Endodermal cell (in vitro differentiated cells): ENCODE measurements around the gene KLRF1. TPM values are rescaled to one million over a fixed set of nuclear protein-coding genes. Genes with fewer than 3 reads are reported as not detected.

Experiments used
- DNase-seq: peaks from one replicate; pipeline ENCODE4 v3.0.0-alpha.2; 2017
- H3K27ac ChIP-seq: 2 replicates; pipeline ENCODE4 v1.5.1; 2013; ENCODE audit warnings: mild to moderate bottlenecking, low read depth, low read length, moderate library complexity
- H3K27me3 ChIP-seq: 2 replicates; pipeline ENCODE4 v1.6.1; 2013; ENCODE audit warnings: mild to moderate bottlenecking, low read length, moderate library complexity; ENCODE audit not compliant: insufficient read depth, control insufficient read depth, poor library complexity, severe bottlenecking
- H3K36me3 ChIP-seq: 2 replicates; pipeline ENCODE4 v1.7.0; 2013; ENCODE audit warnings: mild to moderate bottlenecking, low read length, moderate library complexity; ENCODE audit not compliant: control insufficient read depth, insufficient read depth
- H3K4me1 ChIP-seq: one replicate; pipeline ENCODE4 v1.7.0; 2013; ENCODE audit warnings: low read length; ENCODE audit not compliant: control insufficient read depth, insufficient read depth
- H3K4me3 ChIP-seq: 2 replicates; pipeline ENCODE4 v1.5.1; 2013; ENCODE audit warnings: mild to moderate bottlenecking, low read length, moderate library complexity
- H3K9ac ChIP-seq: 2 replicates; pipeline ENCODE4 v1.6.1; 2013; ENCODE audit warnings: mild to moderate bottlenecking, low read length, moderate library complexity; ENCODE audit not compliant: poor library complexity, severe bottlenecking; ENCODE audit errors: extremely low read depth
- H3K9me3 ChIP-seq: 2 replicates; pipeline ENCODE4 v1.6.1; 2013; ENCODE audit warnings: mild to moderate bottlenecking, low read length, moderate library complexity; ENCODE audit not compliant: control insufficient read depth
- H3K27ac Mint-ChIP-seq: 2 replicates; pipeline ENCODE4 v1.8.0; 2020; ENCODE audit warnings: mixed read lengths
- H3K27me3 Mint-ChIP-seq: 2 replicates; pipeline ENCODE4 v1.8.0; 2021; ENCODE audit warnings: mild to moderate bottlenecking, mixed read lengths; ENCODE audit not compliant: insufficient read depth
- H3K36me3 Mint-ChIP-seq: 2 replicates; pipeline ENCODE4 v1.8.0; 2020; ENCODE audit warnings: low read depth, mixed read lengths
- H3K4me1 Mint-ChIP-seq: 2 replicates; pipeline ENCODE4 v1.8.0; 2020; ENCODE audit warnings: mixed read lengths
- H3K4me3 Mint-ChIP-seq: 2 replicates; pipeline ENCODE4 v1.8.0; 2020; ENCODE audit warnings: mild to moderate bottlenecking, moderate library complexity, mixed read lengths
- H3K9me3 Mint-ChIP-seq: 2 replicates; pipeline ENCODE4 v1.8.0; 2020; ENCODE audit warnings: mild to moderate bottlenecking, mixed read lengths
- CTCF ChIP-seq: fragments of 200-600 bp; sonication (generic); conservative IDR thresholded peaks from 2 replicates; pipeline ENCODE4 v1.5.0; 2021; ENCODE audit warnings: antibody characterized with exemption, mild to moderate bottlenecking
- WGBS, 2 experiments: methylation state at CpG; one replicate each; pipeline versions ENCODE4 v1.1.5 to v1.1.7; 2013; ENCODE audit warnings: missing lambda C conversion rate in 2 of 2, mixed read lengths in 1 of 2; ENCODE audit not compliant: insufficient coverage in 1 of 2, insufficient read length in 1 of 2; 5-methylcytosine and 5-hydroxymethylcytosine counted together
- total RNA-seq, 2 donors: library from RNA; stranded (reverse); fragmentation: NEBNext Ultra II Directional in 1 of 2; extraction: Animal tissue kit (Norgen Biotek cat#: 25700) in 1 of 2; gene quantifications; 2 replicates in 1 of 2; 3 replicates in 1 of 2; pipeline ENCODE4 v1.2.1, GENCODE V29; 2021

The KLRF1 gene
- total RNA-seq, 2 donors from 2014 or later, result not detected

- H3K36me3 Mint-ChIP-seq, result no peaks in the 10 kb centered on the region
- no peak overlapping the region for H3K27ac Mint-ChIP-seq
- no peaks in the 10 kb centered on the region for H3K9me3 ChIP-seq
- H3K4me3 Mint-ChIP-seq, result no peak overlapping the region
- H3K9ac ChIP-seq, result no peak overlapping the region
- H3K9me3 Mint-ChIP-seq, result no peaks in the 10 kb centered on the region
- no peak overlapping the region for H3K27ac ChIP-seq
- TF ChIP-seq CTCF, result no peak
- H3K27me3 Mint-ChIP-seq, result no peaks in the 10 kb centered on the region
- H3K27me3 ChIP-seq, result no peaks in the 10 kb centered on the region
- no peaks in the 10 kb centered on the region for H3K4me1 Mint-ChIP-seq
- no peak for DNase-seq
- 57 to 61% methylated on average over 3 of the region's 3 CpGs for WGBS, 2 experiments
- H3K4me1 ChIP-seq, result no peaks in the 10 kb centered on the region
- H3K36me3 ChIP-seq, result no peaks in the 10 kb centered on the region
- H3K4me3 ChIP-seq, result no peak overlapping the region
Measured at GRCh38 chr12:9808504-9808903, 18.8 kb upstream of the KLRF1 start.

- H3K36me3 ChIP-seq, result no peaks in the 10 kb centered on the region
- no peak for DNase-seq
- WGBS, 2 experiments, result 94 to 95% methylated on average over 3 to 4 of the region's 4 CpGs
- no peaks in the 10 kb centered on the region for H3K4me1 ChIP-seq
- no peak overlapping the region for H3K4me3 ChIP-seq
- Mint-ChIP-seq H3K27me3 (peaks cover 5% of the 10 kb centered on the region), H3K4me1 (peaks cover 5% of the 10 kb centered on the region), H3K4me3 (no peak overlapping the region), H3K27ac (no peak overlapping the region), H3K9me3 (no peaks in the 10 kb centered on the region), H3K36me3 (no peaks in the 10 kb centered on the region)
- no peaks in the 10 kb centered on the region for H3K27me3 ChIP-seq
- TF ChIP-seq CTCF, result no peak
- H3K9ac ChIP-seq, result no peak overlapping the region
- no peak overlapping the region for H3K27ac ChIP-seq
- no peaks in the 10 kb centered on the region for H3K9me3 ChIP-seq
Measured at GRCh38 chr12:9809338-9809737, 17.9 kb upstream of the KLRF1 start.

- Mint-ChIP-seq H3K9me3 (no peaks in the 10 kb centered on the region), H3K27ac (no peak overlapping the region), H3K27me3 (peaks cover 5% of the 10 kb centered on the region), H3K4me1 (peaks cover 5% of the 10 kb centered on the region), H3K4me3 (no peak overlapping the region), H3K36me3 (no peaks in the 10 kb centered on the region)
- no peak overlapping the region for H3K9ac ChIP-seq
- H3K36me3 ChIP-seq, result no peaks in the 10 kb centered on the region
- H3K4me3 ChIP-seq, result no peak overlapping the region
- H3K27ac ChIP-seq, result no peak overlapping the region
- H3K9me3 ChIP-seq, result no peaks in the 10 kb centered on the region
- no peaks in the 10 kb centered on the region for H3K27me3 ChIP-seq
- no peak for TF ChIP-seq CTCF
- H3K4me1 ChIP-seq, result no peaks in the 10 kb centered on the region
- no peak for DNase-seq
Measured at GRCh38 chr12:9809866-9810265, 17.4 kb upstream of the KLRF1 start.
